ENCODE measurements around the gene SLC16A8.

DNA sequence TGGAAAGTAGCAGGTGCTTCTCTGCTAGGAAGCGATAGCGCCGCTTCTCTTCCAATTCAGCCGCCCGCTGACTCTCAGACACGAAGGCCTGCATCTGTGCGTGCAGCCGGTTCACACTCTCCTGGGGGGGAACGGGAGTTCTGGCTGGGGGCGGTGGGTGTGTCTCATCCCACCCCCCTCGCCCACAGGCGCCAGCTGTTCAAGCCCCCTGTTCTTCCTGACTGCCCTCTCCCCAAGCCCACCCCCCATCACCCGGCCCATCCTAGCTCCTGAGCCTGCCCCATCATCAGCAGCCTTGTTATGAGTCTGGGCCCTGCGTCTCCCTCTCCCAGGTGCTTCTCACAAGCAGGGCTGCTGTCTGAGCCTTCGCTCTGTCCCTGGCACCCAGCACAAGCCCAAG, 13.1 kb upstream of the SLC16A8 start:
- TF ChIP-seq POLR2A (IDR thresholded peaks at IDR 0.05; ENCODE audit: borderline replicate concordance, extremely low read depth, insufficient read depth, insufficient read length) (no peak), RAD21 (IDR thresholded peaks at IDR 0.05; ENCODE audit: low read depth) (no peak)
- TF ChIP-seq, protein P1, sequence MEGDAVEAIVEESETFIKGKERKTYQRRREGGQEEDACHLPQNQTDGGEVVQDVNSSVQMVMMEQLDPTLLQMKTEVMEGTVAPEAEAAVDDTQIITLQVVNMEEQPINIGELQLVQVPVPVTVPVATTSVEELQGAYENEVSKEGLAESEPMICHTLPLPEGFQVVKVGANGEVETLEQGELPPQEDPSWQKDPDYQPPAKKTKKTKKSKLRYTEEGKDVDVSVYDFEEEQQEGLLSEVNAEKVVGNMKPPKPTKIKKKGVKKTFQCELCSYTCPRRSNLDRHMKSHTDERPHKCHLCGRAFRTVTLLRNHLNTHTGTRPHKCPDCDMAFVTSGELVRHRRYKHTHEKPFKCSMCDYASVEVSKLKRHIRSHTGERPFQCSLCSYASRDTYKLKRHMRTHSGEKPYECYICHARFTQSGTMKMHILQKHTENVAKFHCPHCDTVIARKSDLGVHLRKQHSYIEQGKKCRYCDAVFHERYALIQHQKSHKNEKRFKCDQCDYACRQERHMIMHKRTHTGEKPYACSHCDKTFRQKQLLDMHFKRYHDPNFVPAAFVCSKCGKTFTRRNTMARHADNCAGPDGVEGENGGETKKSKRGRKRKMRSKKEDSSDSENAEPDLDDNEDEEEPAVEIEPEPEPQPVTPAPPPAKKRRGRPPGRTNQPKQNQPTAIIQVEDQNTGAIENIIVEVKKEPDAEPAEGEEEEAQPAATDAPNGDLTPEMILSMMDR (IDR thresholded peaks at IDR 0.05 in 2 of 3, conservative IDR thresholded peaks at IDR 0.05 in 1 of 3; ENCODE audit: borderline replicate concordance in 1 of 3, insufficient read depth in 1 of 3, low read depth in 2 of 3, low read length in 2 of 3) = no peak

All from HCT116 (cell line).